SK-N-SH (cell line): ENCODE data around the gene CRYZL1. TPM values are rescaled to one million over a fixed set of nuclear protein-coding genes. Genes with fewer than 3 reads are reported as not detected.

Experiments
- CTCF ChIA-PET: fragments of 300-600, 350-600 bp; formaldehyde crosslinking; extraction: SDS; loops from one replicate; lab custom pipeline; 2021; lab: Yijun Ruan, JAX
- POLR2A ChIA-PET: fragments of 350-600 bp; sonication (Branson Sonifier 250); formaldehyde crosslinking; extraction: SDS; loops from one replicate; lab custom pipeline; 2020; ENCODE audit warnings: antibody characterized with exemption, inconsistent platforms; lab: Yijun Ruan, JAX
- DNase-seq: peaks from one replicate; pipeline ENCODE4 v3.0.0; 2012
- H2AFZ ChIP-seq: fragments of 200-600 bp; sonication (generic); 2 replicates; pipeline ENCODE4 v1.8.1; 2016; ENCODE audit warnings: antibody characterized with exemption, mild to moderate bottlenecking, low read depth
- H3F3A ChIP-seq: fragments of 200-600 bp; sonication (generic); replicated peaks from 2 replicates; pipeline ENCODE3; 2016; ENCODE audit warnings: antibody characterized with exemption, mild to moderate bottlenecking; ENCODE audit not compliant: insufficient read depth
- H3K27ac ChIP-seq, 2 experiments: fragments of 200-500 bp in 1 of 2; fragments of 200-600 bp in 1 of 2; sonication (Bioruptor generic) in 1 of 2; sonication (generic), shearing (Covaris generic) in 1 of 2; 2 replicates each; pipeline versions ENCODE4 v1.5.1 to v1.6.1; 2014 to 2016; ENCODE audit warnings: low read depth in 2 of 2, inconsistent platforms in 1 of 2, low read length in 1 of 2, mild to moderate bottlenecking in 1 of 2, mixed read lengths in 1 of 2
- H3K27me3 ChIP-seq: fragments of 200-600 bp; sonication (generic), shearing (Covaris generic); 2 replicates; pipeline ENCODE4 v1.6.1; 2016; ENCODE audit warnings: mixed run types; ENCODE audit not compliant: insufficient read depth
- H3K36me3 ChIP-seq, 2 experiments: fragments of 200-500 bp in 1 of 2; fragments of 200-600 bp in 1 of 2; sonication (Bioruptor generic) in 1 of 2; sonication (generic) in 1 of 2; replicated peaks in 1 of 2; 2 replicates each; pipeline versions ENCODE3 to v1.5.1; 2014 to 2016; ENCODE audit warnings: low read length in 1 of 2, mild to moderate bottlenecking in 1 of 2; ENCODE audit not compliant: insufficient read depth in 2 of 2, control insufficient read depth in 1 of 2
- H3K4me1 ChIP-seq, 2 experiments: fragments of 200-500 bp in 1 of 2; fragments of 200-600 bp in 1 of 2; sonication (Bioruptor generic) in 1 of 2; sonication (generic), shearing (Covaris generic) in 1 of 2; 2 replicates each; pipeline versions ENCODE4 v1.5.1 to v1.6.1; 2014 to 2016; ENCODE audit warnings: low read depth in 1 of 2, low read length in 1 of 2, mixed run types in 1 of 2; ENCODE audit not compliant: insufficient read depth in 2 of 2, control insufficient read depth in 1 of 2
- H3K4me2 ChIP-seq: fragments of 200-600 bp; sonication (generic), shearing (Covaris generic); 2 replicates; pipeline ENCODE4 v1.6.1; 2017; ENCODE audit warnings: mixed run types
- H3K4me3 ChIP-seq, 2 experiments: fragments of 200-500 bp in 1 of 2; fragments of 200-600 bp in 1 of 2; sonication (Bioruptor generic) in 1 of 2; sonication (generic), shearing (Covaris generic) in 1 of 2; 2 replicates each; pipeline versions ENCODE4 v1.5.1 to v1.8.1; 2014 to 2016; ENCODE audit warnings: low read depth in 2 of 2, inconsistent platforms in 1 of 2, low read length in 1 of 2, mild to moderate bottlenecking in 1 of 2, mixed read lengths in 1 of 2, moderate library complexity in 1 of 2
- H3K79me2 ChIP-seq: fragments of 200-600 bp; sonication (generic); 2 replicates; pipeline ENCODE4 v1.8.1; 2017; ENCODE audit warnings: mild to moderate bottlenecking; ENCODE audit not compliant: insufficient read depth
- H3K9ac ChIP-seq: fragments of 200-600 bp; sonication (generic); 2 replicates; pipeline ENCODE4 v1.6.1; 2017; ENCODE audit warnings: mixed run types
- H3K9me2 ChIP-seq: fragments of 200-600 bp; sonication (generic); 2 replicates; pipeline ENCODE4 v1.6.1; 2017; ENCODE audit warnings: mixed run types
- H3K9me3 ChIP-seq: fragments of 200-600 bp; sonication (generic); 2 replicates; pipeline ENCODE4 v1.6.1; 2017; ENCODE audit warnings: mixed run types, mild to moderate bottlenecking, moderate library complexity
- H4K20me1 ChIP-seq: fragments of 200-600 bp; sonication (generic); 2 replicates; pipeline ENCODE4 v1.6.1; 2017; ENCODE audit warnings: mild to moderate bottlenecking, mixed run types; ENCODE audit not compliant: insufficient read depth
- EP300 ChIP-seq, 2 experiments: IDR thresholded peaks; 2 replicates each; pipeline versions ENCODE4 v1.4.0 to v1.6.1; 2012; ENCODE audit warnings: borderline replicate concordance in 1 of 2, low read depth in 1 of 2, low read length in 1 of 2
- FOSL2 ChIP-seq: IDR thresholded peaks from 2 replicates; pipeline ENCODE4 v1.4.0; 2012; ENCODE audit warnings: low read depth, mild to moderate bottlenecking, moderate library complexity, borderline replicate concordance
- FOXM1 ChIP-seq: IDR thresholded peaks from 2 replicates; pipeline ENCODE4 v1.4.0; 2012; ENCODE audit warnings: low read depth, mild to moderate bottlenecking
- GABPA ChIP-seq: IDR thresholded peaks from 2 replicates; pipeline ENCODE4 v1.4.0; 2012; ENCODE audit warnings: low read depth, mild to moderate bottlenecking
- GATA2 ChIP-seq: sonication (generic); formaldehyde crosslinking; IDR thresholded peaks from 2 replicates; pipeline ENCODE4 v1.5.0; 2020; ENCODE audit warnings: mild to moderate bottlenecking, missing genetic modification reagents
- JUND ChIP-seq: IDR thresholded peaks from 2 replicates; pipeline ENCODE4 v1.4.0; 2012
- MAX ChIP-seq: IDR thresholded peaks from 2 replicates; pipeline ENCODE4 v1.4.0; 2012; ENCODE audit warnings: low read depth
- NFIC ChIP-seq: IDR thresholded peaks from 2 replicates; pipeline ENCODE4 v1.4.0; 2012; ENCODE audit warnings: borderline replicate concordance
- PBX3 ChIP-seq: IDR thresholded peaks from 2 replicates; pipeline ENCODE4; 2012
- POLR2AphosphoS5 ChIP-seq: IDR thresholded peaks from 2 replicates; pipeline ENCODE4 v1.6.1; 2012; ENCODE audit warnings: low read depth, low read length
- RAD21 ChIP-seq: IDR thresholded peaks from 2 replicates; pipeline ENCODE4 v1.6.1; 2012; ENCODE audit warnings: mild to moderate bottlenecking, low read length
- RXRA ChIP-seq: IDR thresholded peaks from 2 replicates; pipeline ENCODE4 v1.4.0; 2012; ENCODE audit warnings: low read depth, mild to moderate bottlenecking, borderline replicate concordance
- SIN3A ChIP-seq: IDR thresholded peaks from 2 replicates; pipeline ENCODE4 v1.6.1; 2012; ENCODE audit warnings: low read depth, mild to moderate bottlenecking, low read length, moderate library complexity, borderline replicate concordance
- TCF12 ChIP-seq: IDR thresholded peaks from 2 replicates; pipeline ENCODE4 v1.4.0; 2012
- TEAD4 ChIP-seq: IDR thresholded peaks from 2 replicates; pipeline ENCODE4 v1.4.0; 2012; ENCODE audit warnings: mild to moderate bottlenecking, borderline replicate concordance; ENCODE audit not compliant: insufficient read depth
- USF2 ChIP-seq: fragments of 150-350 bp; IDR thresholded peaks from 2 replicates; pipeline ENCODE4 v1.6.1; 2017; ENCODE audit warnings: antibody characterized with exemption, low read length, low read depth, borderline replicate concordance
- YY1 ChIP-seq: IDR thresholded peaks from 2 replicates; pipeline ENCODE4 v1.4.0; 2012; ENCODE audit warnings: low read depth, mild to moderate bottlenecking
- ZBTB33 ChIP-seq: IDR thresholded peaks from 2 replicates; pipeline ENCODE4 v1.4.0; 2012; ENCODE audit warnings: low read depth, borderline replicate concordance
- WGBS: methylation state at CpG from one replicate; pipeline ENCODE4 v1.1.6; 2017; ENCODE audit warnings: low lambda C conversion rate; 5-methylcytosine and 5-hydroxymethylcytosine counted together
- polyA plus RNA-seq, 3 experiments: library from polyadenylated mRNA; depleted of rRNA; stranded (reverse); fragments of >200 nt; gene quantifications; 2 replicates each; pipeline ENCODE4 v1.2.3, GENCODE V29; 2012

The CRYZL1 gene
- polyA plus RNA-seq, 1 of the 3 experiments (the other 2 are of a cell fraction), result 26.3 TPM

- TF ChIP-seq PBX3 (peak; percentile 29; the same call in 1 of the 2 replicates), GABPA (no peak)
- H3K27me3 ChIP-seq, result no peaks in the 10 kb centered on the region
- H3K9me2 ChIP-seq, result no peaks in the 10 kb centered on the region
- H3K4me2 ChIP-seq, result peak overlapping the region; percentile 27
- POLR2A ChIA-PET, result no interaction called here
- peaks cover 4% of the 10 kb centered on the region; the same call in 1 of the 2 replicates for H4K20me1 ChIP-seq
- H3K27ac ChIP-seq, result peak overlapping the region in 1 of 2 experiments; percentile 85; a peak in 3 of 4 replicates
- peaks cover 34% of the 10 kb centered on the region for H3F3A ChIP-seq
- H3K36me3 ChIP-seq, result no peaks in the 10 kb centered on the region
- WGBS, result 69% methylated on average over 2 of the region's 2 CpGs
- no peak overlapping the region for H3K4me3 ChIP-seq
- no peak overlapping the region for H2AFZ ChIP-seq
- no peak for DNase-seq
- peaks cover 8 to 39% of the 10 kb centered on the region in 2 experiments for H3K4me1 ChIP-seq
- peak overlapping the region; percentile 3; the same call in 1 of the 2 replicates for H3K9ac ChIP-seq
- peaks cover 94% of the 10 kb centered on the region for H3K79me2 ChIP-seq
- H3K9me3 ChIP-seq, result no peaks in the 10 kb centered on the region
- CTCF ChIA-PET, result interaction anchor here (1.0 kb wide), 1 partner anchor 10 kb away, joined by 3 read pairs; no protein-coding TSS in a partner anchor
Observed at GRCh38 chr21:33684068-33684467, 42.5 kb upstream of the CRYZL1 start.

- Histone ChIP-seq H3K27ac (peak overlapping the region in 1 of 2 experiments; percentile 85; a peak in 3 of 4 replicates), H3K4me2 (peak overlapping the region; percentile 27), H3K4me3 (no peak overlapping the region), H3K27me3 (no peaks in the 10 kb centered on the region), H3K9me2 (no peaks in the 10 kb centered on the region), H3F3A (peaks cover 34% of the 10 kb centered on the region), H3K4me1 (peaks cover 8 to 39% of the 10 kb centered on the region in 2 experiments), H3K9ac (peak overlapping the region; percentile 14; the same call in 1 of the 2 replicates), H2AFZ (no peak overlapping the region), H4K20me1 (peaks cover 4% of the 10 kb centered on the region; the same call in 1 of the 2 replicates), H3K9me3 (no peaks in the 10 kb centered on the region), H3K79me2 (peaks cover 94% of the 10 kb centered on the region), H3K36me3 (no peaks in the 10 kb centered on the region)
- TF ChIP-seq RAD21 (no peak), TCF12 (peak; percentile 70), POLR2AphosphoS5 (peak; percentile 24; the same call in 1 of the 2 replicates), USF2 (no peak), YY1 (peak; percentile 66; the same call in 1 of the 2 replicates), JUND (peak; percentile 86), ZBTB33 (0 out of 2 replicates have a peak, but pooled peaks have one; percentile 40), FOSL2 (peak; percentile 87), EP300 (IDR thresholded peaks at IDR 0.05; ENCODE audit: borderline replicate concordance in 1 of 2, low read depth in 1 of 2, low read length in 1 of 2) (peak in 1 of 2 experiments; percentile 78; a peak in 1 of 4 replicates), SIN3A (peak; percentile 78; the same call in 1 of the 2 replicates), GATA2 (CRISPR knock-in tag) (no peak), FOXM1 (no peak), MAX (peak; percentile 84), RXRA (0 out of 2 replicates have a peak, but pooled peaks have one; percentile 29), PBX3 (peak; percentile 96), NFIC (0 out of 2 replicates have a peak, but pooled peaks have one; percentile 6), TEAD4 (peak; percentile 53; the same call in 1 of the 2 replicates)
- ChIA-PET POLR2A (no interaction called here), CTCF (no interaction called here)
- DNase-seq, result no peak
- 53% methylated on average over 4 of the region's 4 CpGs for WGBS
Observed at GRCh38 chr21:33682992-33683627, 41.6 kb upstream of the CRYZL1 start.
